ENCODE measurements around the gene MAP3K2. TPM values are rescaled to one million over a fixed set of nuclear protein-coding genes. Genes with fewer than 3 reads are reported as not detected.

MAP3K2 gene
- total and polyA plus RNA-seq, 2 experiments from 2014 or later: 10.2 to 23.5 TPM

DNA sequence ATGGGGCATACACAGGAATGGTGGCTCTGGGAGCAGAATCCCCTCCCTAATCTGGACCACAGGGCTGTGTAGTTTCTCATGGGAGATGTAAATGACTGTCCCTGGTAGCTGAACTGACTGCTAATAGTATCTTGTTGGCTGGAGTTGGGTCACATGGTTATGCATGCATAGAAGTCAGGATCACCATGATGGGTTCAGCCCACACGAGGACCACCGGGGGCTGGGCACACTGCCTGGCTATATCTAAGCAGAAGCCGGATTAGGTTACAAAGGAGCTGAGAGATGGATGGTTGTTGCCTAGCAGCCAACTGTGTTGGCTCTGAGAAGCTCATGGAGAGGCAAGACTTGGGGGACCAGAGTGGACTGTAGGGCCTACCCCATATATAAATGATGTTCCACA is 6.7 kb upstream of the MAP3K2 start:
- H3K4me3 Mint-ChIP-seq: no peak overlapping the region
- H3K4me1 ChIP-seq (ENCODE audit: insufficient read depth): no peaks in the 10 kb centered on the region
- peaks cover 4% of the 10 kb centered on the region; the same call in 1 of the 3 replicates for H3K9me3 Mint-ChIP-seq
- H3K4me3 ChIP-seq: no peak overlapping the region
- peaks cover 7% of the 10 kb centered on the region for H3K36me3 Mint-ChIP-seq (ENCODE audit: low read depth)
- H3K4me1 Mint-ChIP-seq: peaks cover 2% of the 10 kb centered on the region; the same call in 1 of the 3 replicates
- H3K27ac ChIP-seq (ENCODE audit: low read depth): no peak overlapping the region
- no peaks in the 10 kb centered on the region; the same call in 1 of the 2 replicates for H3K36me3 ChIP-seq (ENCODE audit: insufficient read depth)
- ATAC-seq (no peak), DNase-seq (ENCODE audit: low spot score) (no peak)
- no peak overlapping the region for H2AFZ ChIP-seq
- H3K79me2 ChIP-seq (replicated peaks; ENCODE audit: insufficient read depth): no peaks in the 10 kb centered on the region
- H3K27ac Mint-ChIP-seq: no peak overlapping the region
- TF ChIP-seq JUNB (IDR thresholded peaks at IDR 0.05; ENCODE audit: unreplicated experiment) (no peak), CREB1 (CRISPR knock-in tag; IDR thresholded peaks at IDR 0.05; ENCODE audit: low read depth) (no peak), ZNF114 (CRISPR knock-in tag; IDR thresholded peaks at IDR 0.05) (no peak), NANOG (IDR thresholded peaks at IDR 0.05; ENCODE audit: borderline replicate concordance) (no peak)
- TF ChIP-seq, protein P1, sequence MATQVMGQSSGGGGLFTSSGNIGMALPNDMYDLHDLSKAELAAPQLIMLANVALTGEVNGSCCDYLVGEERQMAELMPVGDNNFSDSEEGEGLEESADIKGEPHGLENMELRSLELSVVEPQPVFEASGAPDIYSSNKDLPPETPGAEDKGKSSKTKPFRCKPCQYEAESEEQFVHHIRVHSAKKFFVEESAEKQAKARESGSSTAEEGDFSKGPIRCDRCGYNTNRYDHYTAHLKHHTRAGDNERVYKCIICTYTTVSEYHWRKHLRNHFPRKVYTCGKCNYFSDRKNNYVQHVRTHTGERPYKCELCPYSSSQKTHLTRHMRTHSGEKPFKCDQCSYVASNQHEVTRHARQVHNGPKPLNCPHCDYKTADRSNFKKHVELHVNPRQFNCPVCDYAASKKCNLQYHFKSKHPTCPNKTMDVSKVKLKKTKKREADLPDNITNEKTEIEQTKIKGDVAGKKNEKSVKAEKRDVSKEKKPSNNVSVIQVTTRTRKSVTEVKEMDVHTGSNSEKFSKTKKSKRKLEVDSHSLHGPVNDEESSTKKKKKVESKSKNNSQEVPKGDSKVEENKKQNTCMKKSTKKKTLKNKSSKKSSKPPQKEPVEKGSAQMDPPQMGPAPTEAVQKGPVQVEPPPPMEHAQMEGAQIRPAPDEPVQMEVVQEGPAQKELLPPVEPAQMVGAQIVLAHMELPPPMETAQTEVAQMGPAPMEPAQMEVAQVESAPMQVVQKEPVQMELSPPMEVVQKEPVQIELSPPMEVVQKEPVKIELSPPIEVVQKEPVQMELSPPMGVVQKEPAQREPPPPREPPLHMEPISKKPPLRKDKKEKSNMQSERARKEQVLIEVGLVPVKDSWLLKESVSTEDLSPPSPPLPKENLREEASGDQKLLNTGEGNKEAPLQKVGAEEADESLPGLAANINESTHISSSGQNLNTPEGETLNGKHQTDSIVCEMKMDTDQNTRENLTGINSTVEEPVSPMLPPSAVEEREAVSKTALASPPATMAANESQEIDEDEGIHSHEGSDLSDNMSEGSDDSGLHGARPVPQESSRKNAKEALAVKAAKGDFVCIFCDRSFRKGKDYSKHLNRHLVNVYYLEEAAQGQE (IDR thresholded peaks at IDR 0.05; ENCODE audit: unreplicated experiment): no peak
- H3K9me2 ChIP-seq (ENCODE audit: insufficient read depth): no peaks in the 10 kb centered on the region
- H3K4me2 ChIP-seq: no peak overlapping the region
- H3K27me3 ChIP-seq (ENCODE audit: insufficient read depth): no peaks in the 10 kb centered on the region
- peaks cover 4% of the 10 kb centered on the region for H3K27me3 Mint-ChIP-seq (ENCODE audit: insufficient read depth, low read depth, poor library complexity)
- H4K20me1 ChIP-seq (replicated peaks; ENCODE audit: insufficient read depth): no peaks in the 10 kb centered on the region
- H3F3A ChIP-seq (replicated peaks; ENCODE audit: low read depth): no peaks in the 10 kb centered on the region

DNA sequence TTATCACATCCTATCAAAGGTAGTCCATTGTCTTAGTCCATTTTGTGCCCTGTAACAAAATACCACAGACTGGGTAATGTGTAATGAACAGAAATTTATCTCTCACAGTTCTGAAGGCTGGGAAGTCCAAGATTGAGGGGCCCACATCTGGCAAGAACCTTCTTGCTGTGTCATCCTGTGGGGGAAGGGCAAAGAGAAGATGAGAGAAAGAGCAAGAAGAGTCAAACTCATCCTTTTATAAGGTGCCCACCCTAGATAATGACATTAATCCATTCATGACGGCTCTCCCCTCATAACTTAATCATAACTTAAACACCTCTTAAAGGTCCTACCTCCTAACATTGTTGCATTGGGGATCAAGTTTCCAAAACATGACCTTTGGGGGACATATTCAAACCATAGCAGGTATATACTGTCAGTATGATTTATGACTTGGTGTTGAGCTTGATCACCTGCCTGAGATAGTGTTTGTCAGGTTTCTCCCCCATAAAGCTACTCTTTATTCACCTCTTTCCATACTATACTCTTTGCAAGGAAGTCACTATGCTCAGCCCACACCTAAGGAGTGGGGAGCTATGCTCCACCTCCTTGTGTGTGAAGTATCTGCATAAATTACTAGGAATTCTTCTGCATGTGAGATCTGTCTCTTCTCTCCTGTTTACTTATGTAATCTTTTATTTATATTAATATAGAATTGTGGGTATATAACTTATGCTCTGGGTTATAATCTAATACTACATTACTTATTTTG is 5.2 kb upstream of the MAP3K2 start:
- no peak overlapping the region for H2AFZ ChIP-seq
- no peaks in the 10 kb centered on the region for H4K20me1 ChIP-seq (replicated peaks; ENCODE audit: insufficient read depth)
- no peak for DNase-seq (ENCODE audit: low spot score)
- no peaks in the 10 kb centered on the region for H3K79me2 ChIP-seq (replicated peaks; ENCODE audit: insufficient read depth)
- no peak overlapping the region for H3K4me3 ChIP-seq
- H3K4me1 ChIP-seq (ENCODE audit: insufficient read depth): peaks cover 10% of the 10 kb centered on the region
- 0 out of 2 replicates have a peak, but pooled peaks cover 4% of the 10 kb centered on the region for H3F3A ChIP-seq (replicated peaks; ENCODE audit: low read depth)
- Mint-ChIP-seq H3K27ac (no peak overlapping the region), H3K36me3 (ENCODE audit: low read depth) (peaks cover 7% of the 10 kb centered on the region), H3K4me1 (peaks cover 11% of the 10 kb centered on the region), H3K9me3 (peaks cover 4% of the 10 kb centered on the region; the same call in 1 of the 3 replicates), H3K4me3 (no peak overlapping the region), H3K27me3 (ENCODE audit: insufficient read depth, low read depth, poor library complexity) (peaks cover 7% of the 10 kb centered on the region)
- ATAC-seq: no peak
- no peaks in the 10 kb centered on the region for H3K9me2 ChIP-seq (ENCODE audit: insufficient read depth)
- H3K27ac ChIP-seq (ENCODE audit: low read depth): no peak overlapping the region
- no peaks in the 10 kb centered on the region; the same call in 1 of the 2 replicates for H3K36me3 ChIP-seq (ENCODE audit: insufficient read depth)
- no peak overlapping the region for H3K4me2 ChIP-seq
- H3K27me3 ChIP-seq (ENCODE audit: insufficient read depth): no peaks in the 10 kb centered on the region
- TF ChIP-seq JUNB (IDR thresholded peaks at IDR 0.05; ENCODE audit: unreplicated experiment) (no peak), POLR2AphosphoS5 (IDR thresholded peaks at IDR 0.05; ENCODE audit: low read depth) (no peak), STAT1 (IDR thresholded peaks at IDR 0.05; ENCODE audit: unreplicated experiment) (no peak)
- TF ChIP-seq, protein P2, sequence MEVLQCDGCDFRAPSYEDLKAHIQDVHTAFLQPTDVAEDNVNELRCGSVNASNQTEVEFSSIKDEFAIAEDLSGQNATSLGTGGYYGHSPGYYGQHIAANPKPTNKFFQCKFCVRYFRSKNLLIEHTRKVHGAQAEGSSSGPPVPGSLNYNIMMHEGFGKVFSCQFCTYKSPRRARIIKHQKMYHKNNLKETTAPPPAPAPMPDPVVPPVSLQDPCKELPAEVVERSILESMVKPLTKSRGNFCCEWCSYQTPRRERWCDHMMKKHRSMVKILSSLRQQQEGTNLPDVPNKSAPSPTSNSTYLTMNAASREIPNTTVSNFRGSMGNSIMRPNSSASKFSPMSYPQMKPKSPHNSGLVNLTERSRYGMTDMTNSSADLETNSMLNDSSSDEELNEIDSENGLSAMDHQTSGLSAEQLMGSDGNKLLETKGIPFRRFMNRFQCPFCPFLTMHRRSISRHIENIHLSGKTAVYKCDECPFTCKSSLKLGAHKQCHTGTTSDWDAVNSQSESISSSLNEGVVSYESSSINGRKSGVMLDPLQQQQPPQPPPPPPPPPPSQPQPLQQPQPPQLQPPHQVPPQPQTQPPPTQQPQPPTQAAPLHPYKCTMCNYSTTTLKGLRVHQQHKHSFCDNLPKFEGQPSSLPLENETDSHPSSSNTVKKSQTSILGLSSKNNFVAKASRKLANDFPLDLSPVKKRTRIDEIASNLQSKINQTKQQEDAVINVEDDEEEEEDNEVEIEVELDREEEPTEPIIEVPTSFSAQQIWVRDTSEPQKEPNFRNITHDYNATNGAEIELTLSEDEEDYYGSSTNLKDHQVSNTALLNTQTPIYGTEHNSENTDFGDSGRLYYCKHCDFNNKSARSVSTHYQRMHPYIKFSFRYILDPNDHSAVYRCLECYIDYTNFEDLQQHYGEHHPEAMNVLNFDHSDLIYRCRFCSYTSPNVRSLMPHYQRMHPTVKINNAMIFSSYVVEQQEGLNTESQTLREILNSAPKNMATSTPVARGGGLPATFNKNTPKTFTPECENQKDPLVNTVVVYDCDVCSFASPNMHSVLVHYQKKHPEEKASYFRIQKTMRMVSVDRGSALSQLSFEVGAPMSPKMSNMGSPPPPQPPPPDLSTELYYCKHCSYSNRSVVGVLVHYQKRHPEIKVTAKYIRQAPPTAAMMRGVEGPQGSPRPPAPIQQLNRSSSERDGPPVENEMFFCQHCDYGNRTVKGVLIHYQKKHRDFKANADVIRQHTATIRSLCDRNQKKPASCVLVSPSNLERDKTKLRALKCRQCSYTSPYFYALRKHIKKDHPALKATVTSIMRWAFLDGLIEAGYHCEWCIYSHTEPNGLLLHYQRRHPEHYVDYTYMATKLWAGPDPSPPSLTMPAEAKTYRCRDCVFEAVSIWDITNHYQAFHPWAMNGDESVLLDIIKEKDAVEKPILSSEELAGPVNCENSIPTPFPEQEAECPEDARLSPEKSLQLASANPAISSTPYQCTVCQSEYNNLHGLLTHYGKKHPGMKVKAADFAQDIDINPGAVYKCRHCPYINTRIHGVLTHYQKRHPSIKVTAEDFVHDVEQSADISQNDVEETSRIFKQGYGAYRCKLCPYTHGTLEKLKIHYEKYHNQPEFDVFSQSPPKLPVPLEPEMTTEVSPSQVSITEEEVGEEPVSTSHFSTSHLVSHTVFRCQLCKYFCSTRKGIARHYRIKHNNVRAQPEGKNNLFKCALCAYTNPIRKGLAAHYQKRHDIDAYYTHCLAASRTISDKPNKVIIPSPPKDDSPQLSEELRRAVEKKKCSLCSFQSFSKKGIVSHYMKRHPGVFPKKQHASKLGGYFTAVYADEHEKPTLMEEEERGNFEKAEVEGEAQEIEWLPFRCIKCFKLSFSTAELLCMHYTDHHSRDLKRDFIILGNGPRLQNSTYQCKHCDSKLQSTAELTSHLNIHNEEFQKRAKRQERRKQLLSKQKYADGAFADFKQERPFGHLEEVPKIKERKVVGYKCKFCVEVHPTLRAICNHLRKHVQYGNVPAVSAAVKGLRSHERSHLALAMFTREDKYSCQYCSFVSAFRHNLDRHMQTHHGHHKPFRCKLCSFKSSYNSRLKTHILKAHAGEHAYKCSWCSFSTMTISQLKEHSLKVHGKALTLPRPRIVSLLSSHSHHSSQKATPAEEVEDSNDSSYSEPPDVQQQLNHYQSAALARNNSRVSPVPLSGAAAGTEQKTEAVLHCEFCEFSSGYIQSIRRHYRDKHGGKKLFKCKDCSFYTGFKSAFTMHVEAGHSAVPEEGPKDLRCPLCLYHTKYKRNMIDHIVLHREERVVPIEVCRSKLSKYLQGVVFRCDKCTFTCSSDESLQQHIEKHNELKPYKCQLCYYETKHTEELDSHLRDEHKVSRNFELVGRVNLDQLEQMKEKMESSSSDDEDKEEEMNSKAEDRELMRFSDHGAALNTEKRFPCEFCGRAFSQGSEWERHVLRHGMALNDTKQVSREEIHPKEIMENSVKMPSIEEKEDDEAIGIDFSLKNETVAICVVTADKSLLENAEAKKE (CRISPR knock-in tag; IDR thresholded peaks at IDR 0.05): no peak
- TF ChIP-seq, protein P3, sequence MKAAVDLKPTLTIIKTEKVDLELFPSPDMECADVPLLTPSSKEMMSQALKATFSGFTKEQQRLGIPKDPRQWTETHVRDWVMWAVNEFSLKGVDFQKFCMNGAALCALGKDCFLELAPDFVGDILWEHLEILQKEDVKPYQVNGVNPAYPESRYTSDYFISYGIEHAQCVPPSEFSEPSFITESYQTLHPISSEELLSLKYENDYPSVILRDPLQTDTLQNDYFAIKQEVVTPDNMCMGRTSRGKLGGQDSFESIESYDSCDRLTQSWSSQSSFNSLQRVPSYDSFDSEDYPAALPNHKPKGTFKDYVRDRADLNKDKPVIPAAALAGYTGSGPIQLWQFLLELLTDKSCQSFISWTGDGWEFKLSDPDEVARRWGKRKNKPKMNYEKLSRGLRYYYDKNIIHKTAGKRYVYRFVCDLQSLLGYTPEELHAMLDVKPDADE (IDR thresholded peaks at IDR 0.05): no peak
